Activated naive CD8-positive, alpha-beta T cell treated with anti-CD3 and anti-CD28 coated beads, Interleukin-2, amount 10 ng/mL, durations not matched to agents 7 days and 5 days (primary cell): ENCODE data around the gene FKBP5. TPM values are rescaled to one million over a fixed set of nuclear protein-coding genes. Genes with fewer than 3 reads are reported as not detected.

Source experiments
- ATAC-seq: fragments of 150-1000 bp; cut with Tn5 transposase; one replicate; pipeline ENCODE4 v1.10.0; 2021; ENCODE audit warnings: low read depth, moderate library complexity
- POLR2A ChIA-PET: fragments of 350-600 bp; sonication (Branson Sonifier 250); formaldehyde crosslinking; loops from one replicate; lab custom pipeline; 2021; ENCODE audit warnings: antibody characterized with exemption; lab: Charles Lee
- DNase-seq: peaks from one replicate; pipeline ENCODE4 v3.0.0; 2021
- H3K27ac Mint-ChIP-seq: one replicate; pipeline ENCODE4 v1.8.0; 2022; ENCODE audit warnings: mild to moderate bottlenecking, mixed read lengths
- H3K27me3 Mint-ChIP-seq: one replicate; pipeline ENCODE4 v1.8.0; 2022; ENCODE audit warnings: mild to moderate bottlenecking, moderate library complexity, mixed read lengths
- H3K36me3 Mint-ChIP-seq: one replicate; pipeline ENCODE4 v1.8.0; 2021; ENCODE audit warnings: mild to moderate bottlenecking, mixed read lengths
- H3K4me1 Mint-ChIP-seq: one replicate; pipeline ENCODE4 v1.8.0; 2021; ENCODE audit warnings: mixed read lengths
- H3K4me3 Mint-ChIP-seq: one replicate; pipeline ENCODE4 v1.8.0; 2022; ENCODE audit warnings: mild to moderate bottlenecking, moderate library complexity, mixed read lengths
- H3K9me3 Mint-ChIP-seq: one replicate; pipeline ENCODE4 v1.8.0; 2021; ENCODE audit warnings: mixed read lengths
- total RNA-seq, 2 experiments: library from RNA; stranded (reverse); gene quantifications; one replicate each; pipeline ENCODE4 v1.2.3, GENCODE V29; 2021

FKBP5 gene
- total RNA-seq, 2 experiments from 2014 or later: 78.6 to 79.8 TPM

- H3K36me3 Mint-ChIP-seq: peaks cover 28% of the 10 kb centered on the region
- peaks cover 23% of the 10 kb centered on the region for H3K4me1 Mint-ChIP-seq
- peak overlapping the region; percentile 15 for H3K27ac Mint-ChIP-seq
- H3K4me3 Mint-ChIP-seq: no peak overlapping the region
- no peaks in the 10 kb centered on the region for H3K9me3 Mint-ChIP-seq
- no peaks in the 10 kb centered on the region for H3K27me3 Mint-ChIP-seq
- DNase-seq: no peak
- POLR2A ChIA-PET: no interaction called here
- ATAC-seq: no peak
Measured at GRCh38 chr6:35635601-35636597, 52.8 kb downstream of the FKBP5 start.

- peaks cover 19% of the 10 kb centered on the region for H3K4me1 Mint-ChIP-seq
- ATAC-seq (no peak), DNase-seq (no peak)
- H3K27ac Mint-ChIP-seq: no peak overlapping the region
- H3K36me3 Mint-ChIP-seq: peaks cover 29% of the 10 kb centered on the region
- H3K4me3 Mint-ChIP-seq: no peak overlapping the region
- no peaks in the 10 kb centered on the region for H3K9me3 Mint-ChIP-seq
- POLR2A ChIA-PET: interaction anchor here (1.1 kb wide), 1 partner anchor 95 kb away, joined by 5 read pairs; no protein-coding TSS in a partner anchor
- no peaks in the 10 kb centered on the region for H3K27me3 Mint-ChIP-seq
Measured at GRCh38 chr6:35634316-35634715, 54.4 kb downstream of the FKBP5 start.

GRCh38 chr6:35633579-35634089 lies 55.1 kb downstream of the FKBP5 start:
- POLR2A ChIA-PET: interaction anchor here (1.1 kb wide), 1 partner anchor 95 kb away, joined by 5 read pairs; no protein-coding TSS in a partner anchor
- H3K27ac Mint-ChIP-seq: no peak overlapping the region

DNA sequence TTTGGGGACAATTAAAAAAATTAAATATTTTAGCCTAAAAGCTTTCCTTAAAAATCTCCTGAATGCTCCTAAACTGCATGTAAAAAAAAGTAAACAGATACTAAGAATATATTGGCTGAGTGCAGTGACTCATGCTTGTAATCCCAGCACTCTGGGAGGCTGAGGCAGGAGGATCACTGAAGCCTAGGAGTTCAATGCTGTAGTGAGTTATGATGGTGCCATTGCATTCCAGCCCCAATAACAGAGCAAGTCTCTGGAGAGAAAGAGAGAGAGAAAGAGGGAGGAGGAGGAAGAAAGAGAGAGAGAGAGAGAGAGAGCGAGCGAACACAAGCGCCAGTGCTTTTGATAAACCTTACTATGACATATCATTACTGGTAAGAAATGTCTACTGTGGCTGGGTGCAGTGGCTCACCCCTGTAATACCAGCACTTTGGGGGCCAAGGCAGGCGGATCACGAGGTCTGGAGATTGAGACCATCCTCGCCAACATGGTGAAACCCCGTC lies 58.8 kb downstream of the FKBP5 start:
- Mint-ChIP-seq H3K4me1 (peaks cover 9% of the 10 kb centered on the region), H3K9me3 (no peaks in the 10 kb centered on the region), H3K27me3 (no peaks in the 10 kb centered on the region), H3K36me3 (peaks cover 29% of the 10 kb centered on the region), H3K27ac (peak overlapping the region; percentile 51), H3K4me3 (no peak overlapping the region)
- ATAC-seq: no peak
- POLR2A ChIA-PET: no interaction called here
- DNase-seq: no peak

More at GRCh38 chr6:35633579-35634089, 55.1 kb downstream of the FKBP5 start:
- Mint-ChIP-seq H3K36me3 (peaks cover 32% of the 10 kb centered on the region), H3K9me3 (no peaks in the 10 kb centered on the region), H3K27me3 (no peaks in the 10 kb centered on the region), H3K4me1 (peaks cover 20% of the 10 kb centered on the region), H3K4me3 (no peak overlapping the region)
- no peak for ATAC-seq
- no peak for DNase-seq

GRCh38 chr6:35626401-35626800 lies 62.3 kb downstream of the FKBP5 start:
- peaks cover 34% of the 10 kb centered on the region for H3K36me3 Mint-ChIP-seq
- no peaks in the 10 kb centered on the region for H3K9me3 Mint-ChIP-seq
- no peak overlapping the region for H3K27ac Mint-ChIP-seq
- DNase-seq: no peak
- no peaks in the 10 kb centered on the region for H3K27me3 Mint-ChIP-seq
- peaks cover 14% of the 10 kb centered on the region for H3K4me1 Mint-ChIP-seq
- H3K4me3 Mint-ChIP-seq: no peak overlapping the region
- ATAC-seq: no peak
- POLR2A ChIA-PET: no interaction called here

DNA sequence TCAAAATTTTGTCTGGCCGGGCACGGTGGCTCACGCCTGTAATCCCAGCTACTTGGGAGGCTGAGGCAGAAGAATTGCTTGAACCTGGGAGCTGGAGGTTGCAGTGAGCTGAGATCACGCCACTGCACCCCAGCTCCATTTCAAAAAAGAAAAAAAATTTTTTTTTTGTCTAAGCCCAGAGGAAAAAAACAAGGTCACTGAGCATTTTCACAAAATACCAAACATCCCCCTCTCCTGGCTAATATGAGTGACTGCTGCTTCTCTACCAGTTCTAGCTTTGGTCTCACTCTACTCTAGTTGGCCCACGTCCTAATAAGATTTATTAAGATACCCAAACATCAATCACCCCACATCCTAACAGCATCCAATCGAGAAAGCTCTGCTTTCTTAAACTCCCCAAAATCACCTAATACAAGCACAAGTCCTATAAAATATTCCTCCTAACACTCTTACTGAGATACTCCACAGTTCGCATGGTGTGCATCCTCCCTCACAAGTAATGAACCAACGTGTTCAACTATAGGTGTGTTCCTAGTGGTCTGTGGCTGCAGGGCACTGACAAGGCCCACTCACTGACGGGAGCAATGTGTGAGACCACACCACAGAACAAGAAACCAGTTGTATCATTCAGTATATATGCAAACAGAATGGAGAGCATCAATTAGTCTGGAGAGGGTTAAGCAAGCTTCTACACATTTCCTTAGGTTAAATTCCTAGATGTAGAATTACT lies 64.2 kb downstream of the FKBP5 start:
- peak; percentile 62 for ATAC-seq
- no peaks in the 10 kb centered on the region for H3K27me3 Mint-ChIP-seq
- POLR2A ChIA-PET: interaction anchor here (1.1 to 1.5 kb wide), 4 partner anchors 13 to 102 kb away, joined by 3 to 6 read pairs (median 4); no protein-coding TSS in a partner anchor
- no peak for DNase-seq
- peak overlapping the region; percentile 40 for H3K27ac Mint-ChIP-seq
- H3K4me1 Mint-ChIP-seq: peaks cover 14% of the 10 kb centered on the region
- no peaks in the 10 kb centered on the region for H3K9me3 Mint-ChIP-seq
- no peak overlapping the region for H3K4me3 Mint-ChIP-seq
- peaks cover 28% of the 10 kb centered on the region for H3K36me3 Mint-ChIP-seq

DNA sequence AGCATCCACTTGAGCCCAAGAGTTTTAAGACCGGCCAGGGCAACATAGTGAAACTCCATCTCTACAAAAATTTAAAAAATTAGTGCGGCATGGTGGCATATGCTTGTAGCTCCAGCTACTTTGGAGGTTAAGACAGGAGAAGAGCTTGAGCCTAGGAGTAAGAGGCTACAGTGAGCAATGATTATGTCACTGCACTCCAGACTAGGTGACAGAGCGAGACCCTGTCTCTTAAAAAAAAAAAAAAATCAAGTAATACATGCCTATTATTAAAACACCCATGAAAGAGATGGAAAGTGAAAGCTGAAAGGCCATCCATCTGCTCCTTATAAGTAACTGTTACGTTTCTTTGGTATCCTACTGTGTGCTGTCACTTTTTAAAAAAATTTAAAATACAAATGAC lies 66.4 kb downstream of the FKBP5 start:
- H3K4me3 Mint-ChIP-seq: no peak overlapping the region
- no peaks in the 10 kb centered on the region for H3K9me3 Mint-ChIP-seq
- DNase-seq: no peak
- POLR2A ChIA-PET: no interaction called here
- ATAC-seq: no peak
- peaks cover 10% of the 10 kb centered on the region for H3K4me1 Mint-ChIP-seq
- no peaks in the 10 kb centered on the region for H3K27me3 Mint-ChIP-seq
- H3K27ac Mint-ChIP-seq: no peak overlapping the region
- peaks cover 35% of the 10 kb centered on the region for H3K36me3 Mint-ChIP-seq

- Mint-ChIP-seq H3K4me1 (peaks cover 10% of the 10 kb centered on the region), H3K27me3 (no peaks in the 10 kb centered on the region), H3K9me3 (no peaks in the 10 kb centered on the region), H3K27ac (no peak overlapping the region), H3K4me3 (no peak overlapping the region), H3K36me3 (peaks cover 32% of the 10 kb centered on the region)
- POLR2A ChIA-PET: interaction anchor here (0.7 kb wide), 1 partner anchor 107 kb away, joined by 3 read pairs; no protein-coding TSS in a partner anchor
- ATAC-seq (no peak), DNase-seq (no peak)
Measured at GRCh38 chr6:35620706-35621105, 68.0 kb downstream of the FKBP5 start.

DNA sequence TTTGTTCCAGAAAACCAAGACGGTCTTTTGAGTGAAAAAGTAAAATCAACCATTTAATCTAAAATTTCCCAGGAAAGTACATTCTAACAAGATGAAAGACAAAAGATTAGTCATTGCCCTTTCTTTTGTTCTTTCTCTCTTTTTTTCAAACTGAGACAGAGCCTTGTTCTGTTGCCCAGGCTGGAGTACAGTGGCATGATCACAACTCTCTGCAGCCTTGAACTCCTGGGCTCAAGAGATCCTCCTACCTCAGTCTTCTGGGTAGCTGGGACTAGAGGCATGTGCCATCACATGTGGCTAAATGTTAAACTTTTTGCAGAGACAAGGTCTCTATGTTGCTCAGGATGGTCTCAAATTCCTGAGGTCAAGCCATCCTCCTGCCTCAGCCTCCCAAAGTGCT lies 75.0 kb downstream of the FKBP5 start:
- Mint-ChIP-seq H3K4me1 (peaks cover 25% of the 10 kb centered on the region), H3K27me3 (no peaks in the 10 kb centered on the region), H3K9me3 (peaks cover 6% of the 10 kb centered on the region), H3K27ac (no peak overlapping the region), H3K36me3 (peaks cover 66% of the 10 kb centered on the region), H3K4me3 (no peak overlapping the region)
- POLR2A ChIA-PET: no interaction called here
- ATAC-seq: no peak
- no peak for DNase-seq

DNA sequence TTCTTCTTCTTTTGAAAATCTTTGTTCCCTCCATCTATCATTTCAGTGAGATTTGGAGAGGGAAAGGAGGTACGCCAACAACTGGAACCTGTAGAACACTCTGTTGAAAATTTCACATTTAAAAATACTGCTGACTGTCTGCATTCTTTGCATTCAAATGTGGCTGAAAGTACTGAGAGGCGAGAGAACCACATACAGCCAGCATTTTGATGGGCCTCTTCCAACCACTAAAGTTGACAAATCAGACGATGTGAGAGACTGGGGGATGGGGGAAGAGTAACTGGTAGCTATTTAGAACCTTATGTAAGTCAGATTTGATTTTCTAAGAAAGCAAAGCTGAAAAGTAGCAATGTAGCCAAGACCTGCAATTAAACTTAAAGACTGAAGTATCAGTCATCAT lies 77.5 kb downstream of the FKBP5 start:
- ATAC-seq: peak; percentile 87
- Mint-ChIP-seq H3K4me3 (peak overlapping the region; percentile 50), H3K27ac (peak overlapping the region; percentile 71), H3K36me3 (peaks cover 73% of the 10 kb centered on the region), H3K27me3 (no peaks in the 10 kb centered on the region), H3K4me1 (peaks cover 28% of the 10 kb centered on the region), H3K9me3 (peaks cover 6% of the 10 kb centered on the region)
- no peak for DNase-seq
- POLR2A ChIA-PET: interaction anchor here (1.0 to 1.6 kb wide), 3 partner anchors 9 to 16 kb away, joined by 4 to 13 read pairs (median 4); no protein-coding TSS in a partner anchor

- DNase-seq (no peak), ATAC-seq (no peak)
- peak overlapping the region; percentile 50 for H3K4me3 Mint-ChIP-seq
- no peaks in the 10 kb centered on the region for H3K27me3 Mint-ChIP-seq
- H3K9me3 Mint-ChIP-seq: peaks cover 6% of the 10 kb centered on the region
- peaks cover 32% of the 10 kb centered on the region for H3K4me1 Mint-ChIP-seq
- peaks cover 76% of the 10 kb centered on the region for H3K36me3 Mint-ChIP-seq
- peak overlapping the region; percentile 71 for H3K27ac Mint-ChIP-seq
- POLR2A ChIA-PET: interaction anchor here (0.7 to 1.6 kb wide), 5 partner anchors 9 to 78 kb away, joined by 3 to 13 read pairs (median 4); partner anchors contain the start of gene FKBP5
Measured at GRCh38 chr6:35610830-35611229, 77.9 kb downstream of the FKBP5 start.

GRCh38 chr6:35609588-35609987 lies 79.1 kb downstream of the FKBP5 start:
- Mint-ChIP-seq H3K4me3 (no peak overlapping the region), H3K36me3 (peaks cover 72% of the 10 kb centered on the region), H3K27me3 (no peaks in the 10 kb centered on the region), H3K27ac (no peak overlapping the region), H3K9me3 (peaks cover 6% of the 10 kb centered on the region), H3K4me1 (peaks cover 31% of the 10 kb centered on the region)
- ATAC-seq (no peak), DNase-seq (no peak)
- POLR2A ChIA-PET: interaction anchor here (1.6 kb wide), 1 partner anchor 60 kb away, joined by 3 read pairs; no protein-coding TSS in a partner anchor
